Right atrium auricular region (tissue), 2 donors: ENCODE measurements around the gene LHFPL2. TPM values are rescaled to one million over a fixed set of nuclear protein-coding genes. Genes with fewer than 3 reads are reported as not detected.
"Not testable (repeated sequence)": the region's sequence is repeated elsewhere in the genome, so short reads cannot be mapped to it uniquely, and the experiment has no call there.

Experiments
- DNase-seq: peaks from one replicate; pipeline ENCODE4 v3.0.0-alpha.2; 2019; ENCODE audit warnings: low spot score
- H3K27ac ChIP-seq, 2 donors: fragments of 200-600 bp; sonication (generic); 1 replicate in 1 of 2; 2 replicates in 1 of 2; pipeline ENCODE4 v1.5.1; 2016 to 2019
- H3K27me3 ChIP-seq, 2 donors: fragments of 200-600 bp; sonication (generic); one replicate each; pipeline versions ENCODE4 v1.5.1 to v1.6.0; 2017 to 2019
- H3K36me3 ChIP-seq: fragments of 200-600 bp; sonication (generic); one replicate; pipeline ENCODE4 v1.5.1; 2016
- H3K4me1 ChIP-seq, 2 donors: fragments of 200-600 bp; sonication (generic); one replicate each; pipeline versions ENCODE4 v1.5.1 to v1.6.0; 2017 to 2019
- H3K4me3 ChIP-seq, 2 donors: fragments of 200-600 bp; sonication (generic); 1 replicate in 1 of 2; 2 replicates in 1 of 2; pipeline ENCODE4 v1.5.1; 2017 to 2019; ENCODE audit warnings: mild to moderate bottlenecking in 1 of 2, moderate library complexity in 1 of 2
- H3K9me3 ChIP-seq, 2 donors: fragments of 200-600 bp; sonication (generic); one replicate each; pipeline ENCODE4 v1.5.1; 2019
- total RNA-seq, 2 donors: library from RNA; depleted of rRNA; stranded (reverse); fragments of >200 nt; gene quantifications; one replicate each; pipeline ENCODE4 v1.1.0, GENCODE V29; 2016
- TF ChIP-seq, protein P1 (sequence below), 2 donors: fragments of 200-600 bp; sonication (generic); IDR thresholded peaks; one replicate each; pipeline ENCODE4 v1.5.1; 2019; ENCODE audit warnings: antibody characterized with exemption in 2 of 2

Gene LHFPL2
- total RNA-seq, 2 donors from 2014 or later, result 9.9 to 15.9 TPM

DNA sequence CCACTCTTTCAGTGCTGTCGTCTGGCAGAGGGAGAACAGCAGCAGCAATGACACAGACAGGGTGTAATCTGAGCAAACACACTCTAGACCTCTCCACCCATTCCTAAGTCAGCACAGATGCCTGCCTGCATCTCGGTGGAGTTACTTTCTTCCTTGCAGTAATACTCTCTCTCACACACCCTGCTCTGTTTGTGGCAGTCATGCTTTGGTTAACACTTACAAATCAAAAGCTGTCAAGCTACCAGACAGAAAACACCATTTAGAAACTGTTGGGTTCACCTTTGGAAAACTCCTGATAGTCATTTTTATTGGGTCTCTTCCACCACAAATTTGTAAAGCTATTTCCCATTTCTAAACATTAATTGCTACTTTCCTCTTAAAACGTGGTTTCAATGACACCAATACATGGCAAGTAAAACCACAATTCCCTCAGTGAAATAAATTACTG is 27.3 kb downstream of the LHFPL2 start:
- no peaks in the 10 kb centered on the region for H3K27me3 ChIP-seq
- H3K27ac ChIP-seq, result no peak overlapping the region
- no peaks in the 10 kb centered on the region for H3K36me3 ChIP-seq
- H3K4me3 ChIP-seq, result no peak overlapping the region
- H3K4me1 ChIP-seq, result peaks cover 0 to 20% of the 10 kb centered on the region in 2 donors
- peaks cover 0 to 6% of the 10 kb centered on the region in 2 donors for H3K9me3 ChIP-seq
- no peak for DNase-seq
- TF ChIP-seq, protein P1, sequence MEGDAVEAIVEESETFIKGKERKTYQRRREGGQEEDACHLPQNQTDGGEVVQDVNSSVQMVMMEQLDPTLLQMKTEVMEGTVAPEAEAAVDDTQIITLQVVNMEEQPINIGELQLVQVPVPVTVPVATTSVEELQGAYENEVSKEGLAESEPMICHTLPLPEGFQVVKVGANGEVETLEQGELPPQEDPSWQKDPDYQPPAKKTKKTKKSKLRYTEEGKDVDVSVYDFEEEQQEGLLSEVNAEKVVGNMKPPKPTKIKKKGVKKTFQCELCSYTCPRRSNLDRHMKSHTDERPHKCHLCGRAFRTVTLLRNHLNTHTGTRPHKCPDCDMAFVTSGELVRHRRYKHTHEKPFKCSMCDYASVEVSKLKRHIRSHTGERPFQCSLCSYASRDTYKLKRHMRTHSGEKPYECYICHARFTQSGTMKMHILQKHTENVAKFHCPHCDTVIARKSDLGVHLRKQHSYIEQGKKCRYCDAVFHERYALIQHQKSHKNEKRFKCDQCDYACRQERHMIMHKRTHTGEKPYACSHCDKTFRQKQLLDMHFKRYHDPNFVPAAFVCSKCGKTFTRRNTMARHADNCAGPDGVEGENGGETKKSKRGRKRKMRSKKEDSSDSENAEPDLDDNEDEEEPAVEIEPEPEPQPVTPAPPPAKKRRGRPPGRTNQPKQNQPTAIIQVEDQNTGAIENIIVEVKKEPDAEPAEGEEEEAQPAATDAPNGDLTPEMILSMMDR (IDR thresholded peaks at IDR 0.05), result no peak

DNA sequence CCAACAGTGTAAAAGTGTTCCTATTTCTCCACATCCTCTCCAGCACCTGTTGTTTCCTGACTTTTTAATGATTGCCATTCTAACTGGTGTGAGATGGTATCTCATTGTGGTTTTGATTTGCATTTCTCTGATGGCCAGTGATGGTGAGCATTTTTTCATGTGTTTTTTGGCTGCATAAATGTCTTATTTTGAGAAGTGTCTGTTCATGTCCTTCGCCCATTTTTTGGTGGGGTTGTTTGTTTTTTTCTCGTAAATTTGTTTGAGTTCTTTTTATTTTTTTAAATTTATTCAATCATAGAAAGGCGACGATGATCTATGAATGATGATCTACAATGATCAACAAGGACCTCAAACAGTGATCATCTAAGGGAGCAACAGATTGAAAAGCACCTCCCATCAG is 28.5 kb downstream of the LHFPL2 start:
- not testable (repeated sequence) for H3K27ac ChIP-seq, H3K36me3 ChIP-seq, H3K9me3 ChIP-seq, H3K4me3 ChIP-seq, H3K27me3 ChIP-seq, DNase-seq
- H3K4me1 ChIP-seq, result peaks cover 0 to 13% of the 10 kb centered on the region in 2 donors

DNA sequence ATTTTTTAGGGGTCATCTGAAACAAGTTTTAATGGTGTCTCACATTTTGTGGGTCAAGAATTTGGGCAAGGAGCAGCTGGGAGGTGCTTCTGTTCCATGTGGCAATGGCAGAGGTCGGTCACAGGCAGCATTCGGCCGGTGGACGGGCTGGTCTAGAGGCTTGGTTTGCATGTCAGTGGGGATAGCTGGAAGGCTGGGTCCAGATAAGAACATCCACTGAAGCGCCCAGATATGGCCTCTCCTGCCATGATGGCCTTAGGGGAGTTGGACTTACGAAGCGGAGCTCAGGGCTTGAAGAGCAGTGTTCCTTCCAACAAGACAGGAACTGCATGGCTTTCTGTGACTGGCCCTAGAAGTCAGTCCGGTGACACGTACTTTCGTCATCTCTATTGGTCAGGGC is 30.3 kb downstream of the LHFPL2 start:
- Histone ChIP-seq H3K4me1 (no peaks in the 10 kb centered on the region), H3K36me3 (no peaks in the 10 kb centered on the region), H3K9me3 (peaks cover 0 to 6% of the 10 kb centered on the region in 2 donors), H3K27me3 (no peaks in the 10 kb centered on the region), H3K4me3 (no peak overlapping the region), H3K27ac (no peak overlapping the region)
- DNase-seq, result no peak
- TF ChIP-seq, protein P1 (IDR thresholded peaks at IDR 0.05), result no peak

DNA sequence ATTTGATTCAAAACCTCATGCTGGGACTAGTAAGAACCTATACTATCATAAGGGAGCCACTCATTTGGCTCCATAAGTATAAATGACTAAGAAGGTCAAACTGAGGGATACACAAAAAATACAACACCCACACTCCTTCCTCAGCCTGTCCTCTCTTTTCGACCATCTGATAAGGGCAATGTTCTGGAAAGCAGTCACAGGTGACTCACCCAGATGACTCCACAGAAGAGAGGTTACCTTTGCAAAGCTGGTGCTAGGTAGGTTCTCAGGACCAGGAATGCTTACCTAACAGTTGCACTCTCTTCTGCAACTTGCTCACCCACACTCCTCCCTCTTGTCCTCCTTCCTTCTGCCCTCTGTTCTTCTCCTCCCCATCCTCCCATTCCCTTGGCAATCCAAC is 32.9 kb downstream of the LHFPL2 start:
- H3K36me3 ChIP-seq, result no peaks in the 10 kb centered on the region
- peaks cover 0 to 6% of the 10 kb centered on the region in 2 donors for H3K9me3 ChIP-seq
- no peak overlapping the region for H3K4me3 ChIP-seq
- no peaks in the 10 kb centered on the region for H3K27me3 ChIP-seq
- DNase-seq, result no peak
- H3K4me1 ChIP-seq, result peaks cover 0 to 15% of the 10 kb centered on the region in 2 donors
- TF ChIP-seq, protein P1 (IDR thresholded peaks at IDR 0.05), result no peak
- H3K27ac ChIP-seq, result no peak overlapping the region

DNA sequence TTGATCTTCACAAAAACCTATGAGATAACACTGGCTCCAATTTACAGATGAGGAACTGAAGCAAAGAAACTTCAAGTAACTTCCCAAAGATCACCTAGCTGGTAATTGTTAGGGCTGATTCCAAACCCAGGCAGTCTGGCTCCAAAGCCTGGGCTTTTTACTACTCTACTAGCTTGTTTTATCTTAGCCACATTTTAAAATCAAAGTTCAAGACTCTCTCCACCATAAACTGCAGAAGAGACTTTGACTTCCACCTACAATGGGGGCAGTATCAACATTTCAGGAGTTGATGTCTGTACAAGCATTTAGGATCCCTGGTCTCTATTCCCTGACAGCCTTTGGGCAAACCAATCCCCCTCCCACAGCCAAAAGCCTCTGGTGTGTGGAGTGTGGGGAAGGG is 33.8 kb downstream of the LHFPL2 start:
- H3K9me3 ChIP-seq, result no peaks in the 10 kb centered on the region
- DNase-seq, result no peak
- peaks cover 0 to 23% of the 10 kb centered on the region in 2 donors for H3K4me1 ChIP-seq
- no peak overlapping the region for H3K4me3 ChIP-seq
- no peaks in the 10 kb centered on the region for H3K27me3 ChIP-seq
- H3K36me3 ChIP-seq, result no peaks in the 10 kb centered on the region
- no peak overlapping the region for H3K27ac ChIP-seq
- TF ChIP-seq, protein P1 (IDR thresholded peaks at IDR 0.05), result no peak

DNA sequence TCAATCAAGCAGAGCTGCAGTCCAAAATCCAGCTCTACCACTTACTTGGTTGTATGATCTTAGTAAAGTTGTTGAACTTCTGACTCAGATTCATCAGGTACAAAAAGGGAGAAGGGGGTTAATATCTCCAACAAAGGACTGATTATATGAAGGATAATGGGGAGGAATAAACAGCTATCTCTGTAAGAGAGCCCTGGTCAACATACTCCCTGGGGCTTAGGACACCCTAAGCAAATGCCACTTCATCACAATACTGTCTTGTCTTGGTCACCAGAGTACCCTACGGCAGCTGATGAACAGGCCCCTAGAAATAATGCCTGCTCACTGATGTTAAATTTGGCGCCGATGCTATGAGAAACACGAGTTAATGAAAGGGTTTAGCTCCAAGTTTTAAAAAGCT is 34.8 kb downstream of the LHFPL2 start:
- Histone ChIP-seq H3K27ac (no peak overlapping the region), H3K9me3 (no peaks in the 10 kb centered on the region), H3K27me3 (no peaks in the 10 kb centered on the region), H3K36me3 (no peaks in the 10 kb centered on the region), H3K4me3 (no peak overlapping the region), H3K4me1 (peaks cover 0 to 27% of the 10 kb centered on the region in 2 donors)
- TF ChIP-seq, protein P1 (IDR thresholded peaks at IDR 0.05), result no peak
- DNase-seq, result no peak
